ENCODE data around the gene GABPB1. TPM values are rescaled to one million over a fixed set of nuclear protein-coding genes. Genes with fewer than 3 reads are reported as not detected.

Gene GABPB1
- total RNA-seq, 1 donor from 2014 or later, result 8.1 TPM

DNA sequence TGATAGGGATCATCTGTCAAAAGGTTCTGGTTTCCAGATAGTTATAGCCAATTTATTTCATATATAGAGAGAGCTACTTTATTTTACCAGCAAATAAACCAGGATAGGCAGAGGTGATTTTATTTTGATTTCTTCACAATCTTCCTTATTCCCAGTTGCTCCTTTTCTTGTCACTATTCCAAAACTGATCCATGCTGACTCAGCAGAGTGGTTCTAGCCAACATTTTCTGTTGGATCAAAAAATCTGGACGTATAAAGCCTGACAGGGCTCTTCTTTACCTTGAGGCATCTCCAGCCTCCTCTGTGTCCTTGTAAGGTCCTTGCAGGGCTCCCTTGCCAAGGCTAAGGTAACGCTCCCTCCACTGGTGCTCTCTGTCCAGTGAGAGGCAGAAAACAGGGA lies 105.3 kb downstream of the GABPB1 start:
- intact Hi-C loops (cut with micrococcal nuclease), result no loop called here
- H3K9me3 ChIP-seq (replicated peaks), result no peaks in the 10 kb centered on the region
- DNase-seq, result no peak
- no peak overlapping the region for H3K4me3 ChIP-seq
- no peak overlapping the region for H3K27ac ChIP-seq (replicated peaks)
- no peaks in the 10 kb centered on the region for H3K36me3 ChIP-seq
- TF ChIP-seq, protein P1, sequence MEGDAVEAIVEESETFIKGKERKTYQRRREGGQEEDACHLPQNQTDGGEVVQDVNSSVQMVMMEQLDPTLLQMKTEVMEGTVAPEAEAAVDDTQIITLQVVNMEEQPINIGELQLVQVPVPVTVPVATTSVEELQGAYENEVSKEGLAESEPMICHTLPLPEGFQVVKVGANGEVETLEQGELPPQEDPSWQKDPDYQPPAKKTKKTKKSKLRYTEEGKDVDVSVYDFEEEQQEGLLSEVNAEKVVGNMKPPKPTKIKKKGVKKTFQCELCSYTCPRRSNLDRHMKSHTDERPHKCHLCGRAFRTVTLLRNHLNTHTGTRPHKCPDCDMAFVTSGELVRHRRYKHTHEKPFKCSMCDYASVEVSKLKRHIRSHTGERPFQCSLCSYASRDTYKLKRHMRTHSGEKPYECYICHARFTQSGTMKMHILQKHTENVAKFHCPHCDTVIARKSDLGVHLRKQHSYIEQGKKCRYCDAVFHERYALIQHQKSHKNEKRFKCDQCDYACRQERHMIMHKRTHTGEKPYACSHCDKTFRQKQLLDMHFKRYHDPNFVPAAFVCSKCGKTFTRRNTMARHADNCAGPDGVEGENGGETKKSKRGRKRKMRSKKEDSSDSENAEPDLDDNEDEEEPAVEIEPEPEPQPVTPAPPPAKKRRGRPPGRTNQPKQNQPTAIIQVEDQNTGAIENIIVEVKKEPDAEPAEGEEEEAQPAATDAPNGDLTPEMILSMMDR (IDR thresholded peaks at IDR 0.05; ENCODE audit: borderline replicate concordance), result no peak
- peaks cover 41% of the 10 kb centered on the region for H3K27me3 ChIP-seq (ENCODE audit: low read depth)
- H3K4me1 ChIP-seq, result no peaks in the 10 kb centered on the region

DNA sequence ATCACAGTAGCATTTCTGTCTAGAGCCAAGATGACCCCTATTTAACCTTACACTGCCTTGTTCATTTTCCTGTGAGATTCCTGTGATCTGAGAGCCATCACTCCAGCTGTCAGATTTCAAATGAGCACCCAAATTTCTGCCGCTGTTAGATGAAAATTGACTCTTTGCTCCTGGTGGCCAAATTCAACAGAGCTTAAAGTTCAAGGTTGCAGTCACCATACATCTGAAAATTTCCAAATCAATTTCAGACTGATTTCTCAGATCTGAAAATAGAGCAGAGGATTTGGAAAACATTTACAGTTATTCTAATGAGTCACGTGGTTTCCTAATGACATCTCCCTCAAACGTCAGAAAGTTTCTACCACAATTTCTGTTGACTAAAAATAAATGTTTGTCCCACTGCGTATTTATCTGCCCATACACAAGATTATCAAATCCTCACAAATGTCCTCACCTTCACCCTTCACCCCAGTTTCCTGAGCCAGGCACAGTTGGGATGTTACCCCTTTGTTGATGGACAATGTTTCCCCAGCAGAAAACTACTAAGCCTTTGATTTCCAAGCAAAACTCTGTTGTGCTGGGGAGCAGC lies 105.9 kb downstream of the GABPB1 start:
- no peak overlapping the region for H3K4me3 ChIP-seq
- DNase-seq, result no peak
- TF ChIP-seq, protein P1 (IDR thresholded peaks at IDR 0.05; ENCODE audit: borderline replicate concordance), result no peak
- H3K9me3 ChIP-seq (replicated peaks), result no peaks in the 10 kb centered on the region
- H3K4me1 ChIP-seq, result no peaks in the 10 kb centered on the region
- intact Hi-C loops (cut with micrococcal nuclease), result no loop called here
- H3K27ac ChIP-seq (replicated peaks), result no peak overlapping the region
- no peaks in the 10 kb centered on the region for H3K36me3 ChIP-seq
- peaks cover 39% of the 10 kb centered on the region for H3K27me3 ChIP-seq (ENCODE audit: low read depth)

- H3K4me1 ChIP-seq, result no peaks in the 10 kb centered on the region
- H3K36me3 ChIP-seq, result no peaks in the 10 kb centered on the region
- no peak overlapping the region for H3K27ac ChIP-seq (replicated peaks)
- H3K9me3 ChIP-seq (replicated peaks), result no peaks in the 10 kb centered on the region
- H3K4me3 ChIP-seq, result no peak overlapping the region
- H3K27me3 ChIP-seq (ENCODE audit: low read depth), result peaks cover 29% of the 10 kb centered on the region
- intact Hi-C loops (cut with micrococcal nuclease), result no loop called here
- TF ChIP-seq, protein P1 (IDR thresholded peaks at IDR 0.05; ENCODE audit: borderline replicate concordance), result no peak
- peak; percentile 18 for DNase-seq
Observed at GRCh38 chr15:50247819-50248655, 107.0 kb downstream of the GABPB1 start.

DNA sequence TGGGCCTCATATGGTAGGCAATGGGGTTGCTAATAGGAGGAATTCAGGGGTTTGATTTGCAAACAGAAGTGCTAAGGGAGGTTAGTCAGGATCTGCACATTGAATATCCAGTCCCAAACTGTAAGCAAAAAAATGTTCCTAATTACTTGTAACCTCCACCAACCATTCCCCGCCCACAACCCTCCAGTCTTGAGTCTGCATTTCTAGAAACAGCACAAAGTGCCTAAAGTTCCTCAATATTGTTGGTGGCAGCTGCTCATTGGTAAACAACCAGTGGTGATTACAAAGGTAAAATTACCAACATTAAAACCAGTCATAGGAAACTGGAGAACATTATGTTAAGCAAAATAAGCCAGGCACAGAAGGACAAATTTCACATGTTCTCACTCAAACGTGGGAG lies 108.4 kb downstream of the GABPB1 start:
- TF ChIP-seq, protein P1 (IDR thresholded peaks at IDR 0.05; ENCODE audit: borderline replicate concordance), result no peak
- no peak overlapping the region for H3K4me3 ChIP-seq
- H3K9me3 ChIP-seq (replicated peaks), result no peaks in the 10 kb centered on the region
- H3K36me3 ChIP-seq, result no peaks in the 10 kb centered on the region
- intact Hi-C loops (cut with micrococcal nuclease), result no loop called here
- no peak for DNase-seq
- peaks cover 16% of the 10 kb centered on the region for H3K27me3 ChIP-seq (ENCODE audit: low read depth)
- H3K27ac ChIP-seq (replicated peaks), result no peak overlapping the region
- H3K4me1 ChIP-seq, result no peaks in the 10 kb centered on the region

DNA sequence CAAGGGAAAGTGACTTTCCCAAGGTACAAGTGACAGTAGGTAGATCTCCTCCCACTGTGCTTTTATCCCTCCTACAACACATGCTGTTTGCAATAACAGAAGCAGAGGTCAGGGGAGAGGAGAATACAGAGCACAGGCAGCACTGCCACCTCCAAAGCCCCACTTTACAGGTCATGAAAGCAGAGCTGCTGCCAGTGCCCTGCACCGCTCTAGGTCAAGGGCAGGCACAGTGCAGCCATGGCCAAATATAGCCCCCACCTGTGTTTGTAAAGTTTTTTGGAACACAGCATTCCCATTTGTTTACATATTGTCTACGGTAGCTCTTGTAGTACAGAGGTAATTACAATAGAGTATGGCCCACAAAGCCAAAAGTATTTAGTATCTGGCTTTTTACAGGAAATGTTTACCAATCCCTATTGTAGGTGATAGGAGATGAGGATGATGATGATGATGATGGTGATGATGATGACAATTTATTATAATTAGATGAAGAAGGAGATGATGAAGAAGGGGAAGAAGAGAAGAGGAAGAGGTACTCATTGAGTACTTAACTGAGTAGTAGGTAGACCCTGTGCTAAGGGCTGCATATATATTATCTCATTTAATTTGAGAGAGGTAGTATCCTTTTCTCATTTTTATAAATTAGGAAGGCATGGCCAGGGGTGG lies 109.9 kb downstream of the GABPB1 start:
- no peak for DNase-seq
- no peaks in the 10 kb centered on the region for H3K4me1 ChIP-seq
- intact Hi-C loops (cut with micrococcal nuclease), result no loop called here
- H3K9me3 ChIP-seq (replicated peaks), result no peaks in the 10 kb centered on the region
- H3K36me3 ChIP-seq, result no peaks in the 10 kb centered on the region
- no peak overlapping the region for H3K4me3 ChIP-seq
- TF ChIP-seq, protein P1 (IDR thresholded peaks at IDR 0.05; ENCODE audit: borderline replicate concordance), result no peak
- H3K27me3 ChIP-seq (ENCODE audit: low read depth), result peaks cover 8% of the 10 kb centered on the region
- no peak overlapping the region for H3K27ac ChIP-seq (replicated peaks)

All from left ventricle myocardium inferior (tissue), 1 donor.